T-helper 1 cell treated with Interleukin-12 subunit alpha and Interleukin-12 subunit beta and Interleukin-4 antibody, amounts not matched to agents 30 ng/mL and 1 ng/mL, for 36 hours (primary cell): ENCODE measurements around the gene PYGM. TPM values are rescaled to one million over a fixed set of nuclear protein-coding genes. Genes with fewer than 3 reads are reported as not detected.

Experiments
- intact Hi-C: fragments of 100-400 bp; cut with micrococcal nuclease; formaldehyde crosslinking; loops from one replicate; pipeline ENCODE4 v1.15.1; 2024
- total RNA-seq: library from RNA; stranded (reverse); gene quantifications from 2 replicates; pipeline ENCODE4 v1.2.3, GENCODE V29; 2022

Gene PYGM
- total RNA-seq, 1 donor from 2014 or later: 7.3 TPM

- intact Hi-C loops: loop anchor here (2.0 kb wide), 1 partner anchor 175 kb away; the partner anchor contains the start of gene ATG2A
These were observed 17.5 kb downstream of the PYGM start for GRCh38 chr11:64742087-64742888.

DNA sequence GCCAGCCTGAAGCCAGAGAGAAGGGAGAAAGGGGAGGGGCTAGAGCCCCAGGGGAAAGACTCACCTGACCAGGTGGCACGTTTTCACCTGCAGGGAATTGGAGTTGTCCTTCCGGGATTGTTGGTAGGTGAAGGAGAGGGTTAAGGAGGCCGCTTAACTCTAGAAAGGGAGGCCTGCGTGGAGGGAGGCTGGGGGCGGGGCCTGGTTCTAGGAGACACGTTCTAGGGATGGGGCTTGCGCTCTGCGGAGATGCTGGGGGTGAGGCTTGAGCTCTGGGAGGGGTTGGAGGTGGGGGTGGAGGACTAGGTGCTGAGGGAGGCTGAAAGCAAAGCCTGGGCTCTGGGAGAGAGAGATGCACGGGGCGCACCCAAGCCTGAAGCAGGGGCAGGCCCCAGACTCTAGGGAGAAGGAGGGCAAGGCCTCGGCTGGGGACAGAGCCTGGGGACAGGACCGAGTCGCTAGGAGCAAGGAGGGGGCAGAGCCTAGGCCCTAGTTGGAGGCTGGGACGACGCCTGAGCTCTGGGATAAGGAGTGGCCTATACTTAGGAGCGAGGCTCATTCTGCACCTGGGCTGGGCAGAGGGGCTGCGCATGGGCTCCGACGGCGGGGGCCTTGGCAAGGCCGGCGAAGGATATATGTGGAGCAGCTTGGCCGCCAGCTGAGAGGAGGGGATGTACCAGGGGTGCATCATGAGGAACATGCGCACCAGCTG is 18.2 kb downstream of the PYGM start:
- intact Hi-C loops: loop anchor here (2.0 kb wide), 1 partner anchor 175 kb away; the partner anchor contains the start of gene ATG2A

DNA sequence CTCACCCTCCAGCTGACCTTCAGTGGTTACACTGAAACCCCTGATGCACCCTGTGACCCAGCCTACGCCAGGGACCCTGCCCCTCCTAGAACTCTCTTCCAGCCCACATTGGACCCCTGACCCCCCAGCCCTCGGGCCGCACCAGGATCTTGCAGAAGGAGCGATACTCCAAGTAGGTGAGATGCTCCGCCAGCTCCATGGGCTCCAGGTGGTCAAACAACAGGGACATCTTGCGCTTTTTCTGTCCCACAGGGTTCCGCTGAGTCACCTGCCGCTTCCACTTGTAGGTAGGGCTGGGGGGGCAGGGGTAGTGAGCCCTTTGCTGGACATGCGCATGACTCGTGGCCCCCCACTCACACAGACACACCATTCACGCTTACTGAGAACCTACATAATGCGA is 19.9 kb downstream of the PYGM start:
- intact Hi-C loops: no loop called here

- intact Hi-C loops: no loop called here
These were observed 23.1 kb downstream of the PYGM start for GRCh38 chr11:64736654-64737053.

GRCh38 chr11:64735725-64736259 is 24.0 kb downstream of the PYGM start:
- intact Hi-C loops: no loop called here

- intact Hi-C loops: no loop called here
These were observed 24.7 kb downstream of the PYGM start for GRCh38 chr11:64734811-64735724.

DNA sequence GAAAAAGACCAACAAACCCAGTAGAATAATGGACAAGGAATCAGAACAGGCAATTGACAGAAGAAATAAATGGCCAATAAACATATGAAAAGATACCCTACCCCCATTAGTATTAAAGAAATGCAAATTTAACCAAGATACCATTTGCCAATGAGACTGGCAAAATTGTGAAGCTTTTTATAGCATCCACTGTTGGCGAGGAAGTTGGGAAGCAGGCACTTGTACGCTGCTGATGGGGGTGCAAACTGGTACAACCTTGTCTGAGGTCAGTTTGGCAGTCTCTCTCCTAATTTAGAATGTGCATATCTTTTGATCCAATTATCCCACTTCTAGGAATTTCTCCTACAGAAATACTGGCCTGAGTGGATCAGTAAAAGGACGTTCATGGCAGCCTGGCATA is 28.2 kb downstream of the PYGM start:
- intact Hi-C loops: no loop called here

DNA sequence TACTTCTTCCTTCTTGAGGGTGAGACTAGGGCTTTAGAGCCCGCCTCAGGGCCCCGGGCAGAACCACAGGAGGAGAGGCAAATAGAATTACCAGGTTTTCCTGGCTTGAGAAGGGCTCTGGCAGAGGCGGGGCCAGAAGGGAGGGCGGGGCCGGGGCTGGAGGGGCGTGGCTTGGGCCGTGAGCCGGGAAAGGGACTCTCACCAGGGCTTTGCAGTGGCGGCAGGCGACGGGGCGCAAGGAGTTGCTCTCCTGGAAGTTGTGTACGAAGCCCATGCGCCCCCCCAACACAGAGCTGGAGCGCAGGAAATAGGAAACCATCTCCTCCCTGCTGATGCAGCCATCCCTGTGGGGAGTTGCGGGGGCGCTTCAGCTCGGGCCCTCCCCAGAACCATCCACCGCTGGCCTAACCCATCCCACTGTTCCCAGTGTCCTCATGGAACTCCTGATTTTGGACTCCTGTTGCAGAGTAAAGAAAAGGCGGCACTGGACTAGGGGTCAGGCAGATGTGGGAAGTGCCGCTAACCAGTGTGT is 29.9 kb downstream of the PYGM start:
- intact Hi-C loops: no loop called here

DNA sequence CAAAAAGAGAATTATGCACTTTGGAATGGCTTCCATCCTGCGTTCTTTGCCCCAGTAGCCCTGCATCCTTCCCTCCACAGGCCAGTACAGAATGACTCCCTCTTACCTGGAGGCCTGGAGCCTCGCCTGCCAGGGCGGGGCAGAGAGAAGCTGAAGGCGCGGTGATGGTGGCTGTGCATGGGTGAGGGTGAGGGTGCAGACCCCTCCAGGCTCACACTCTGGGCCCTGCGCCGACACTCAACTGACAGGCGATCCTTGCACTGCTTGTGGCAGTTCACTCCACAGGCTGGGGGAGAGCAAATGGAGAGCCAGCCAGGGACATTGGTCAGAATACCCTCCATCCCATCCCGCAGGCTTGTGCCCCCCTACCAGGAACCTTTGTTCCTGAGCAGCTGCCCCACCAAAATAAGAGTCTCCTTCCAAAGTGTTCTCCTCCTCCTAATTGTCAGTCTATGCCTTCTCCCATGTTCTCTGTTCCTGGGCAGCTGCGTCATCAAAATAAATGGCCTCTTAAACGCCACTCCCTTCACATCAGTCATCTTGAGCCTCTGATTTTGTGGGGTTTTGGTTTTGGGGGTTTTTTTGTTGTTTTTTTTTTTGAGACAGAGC is 30.9 kb downstream of the PYGM start:
- intact Hi-C loops: no loop called here

- intact Hi-C loops: no loop called here
These were observed 32.8 kb downstream of the PYGM start for GRCh38 chr11:64726867-64727530.

- intact Hi-C loops: no loop called here
These were observed 33.5 kb downstream of the PYGM start for GRCh38 chr11:64726211-64726641.

GRCh38 chr11:64724863-64725532 is 34.8 kb downstream of the PYGM start:
- intact Hi-C loops: no loop called here

- intact Hi-C loops: loop anchor here (1.0 kb wide), 3 partner anchors 21 to 171 kb away; no protein-coding TSS in a partner anchor
These were observed 35.6 kb downstream of the PYGM start for GRCh38 chr11:64723907-64724862.

DNA sequence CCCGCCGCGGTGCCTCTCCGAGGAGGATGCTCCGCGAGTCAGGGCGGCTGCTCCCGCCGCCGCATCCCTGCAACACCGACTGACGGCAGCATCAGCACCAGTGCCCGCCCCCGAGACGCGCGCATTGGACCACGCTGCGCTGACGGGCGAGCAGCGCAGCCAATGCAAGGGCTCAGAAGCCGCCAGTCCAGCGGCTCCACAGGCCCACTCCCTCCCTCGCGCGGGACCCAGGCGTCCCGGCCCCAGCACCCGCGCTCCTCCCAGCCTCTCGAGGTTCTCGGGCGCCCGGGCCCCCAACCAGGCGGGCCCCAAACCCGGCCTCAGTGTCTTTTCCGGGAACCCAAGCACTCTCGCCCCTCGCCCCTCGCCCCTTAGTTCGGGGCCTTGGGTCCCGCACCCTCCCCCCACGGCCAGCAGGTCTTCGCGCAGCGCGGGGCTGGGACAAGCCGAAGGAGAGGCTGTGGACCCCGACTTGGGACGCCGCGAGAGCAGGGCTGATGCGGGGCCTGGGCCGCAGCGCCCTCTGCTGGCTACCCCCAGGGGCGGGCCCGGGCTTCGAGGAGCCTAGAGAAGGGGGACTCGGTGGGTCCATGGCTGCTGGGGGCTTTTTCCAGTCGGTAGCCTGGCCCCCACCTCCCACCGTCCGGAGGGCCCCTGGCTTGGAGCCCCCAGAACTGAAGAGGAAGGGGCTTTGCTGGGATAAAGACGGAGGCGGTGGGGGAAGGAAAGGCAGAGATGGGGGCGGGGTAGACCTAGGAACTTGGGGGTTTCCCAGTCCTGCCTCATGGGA is 36.5 kb downstream of the PYGM start, which contains the start of gene NRXN2:
TSS of gene NRXN2 (minus strand) at position 81 of the 790 bp plus-strand sequence. CDS start 9,498 bp downstream, outside the sequence.
- intact Hi-C loops: loop anchor here (1.0 kb wide), 3 partner anchors 22 to 170 kb away; no protein-coding TSS in a partner anchor

DNA sequence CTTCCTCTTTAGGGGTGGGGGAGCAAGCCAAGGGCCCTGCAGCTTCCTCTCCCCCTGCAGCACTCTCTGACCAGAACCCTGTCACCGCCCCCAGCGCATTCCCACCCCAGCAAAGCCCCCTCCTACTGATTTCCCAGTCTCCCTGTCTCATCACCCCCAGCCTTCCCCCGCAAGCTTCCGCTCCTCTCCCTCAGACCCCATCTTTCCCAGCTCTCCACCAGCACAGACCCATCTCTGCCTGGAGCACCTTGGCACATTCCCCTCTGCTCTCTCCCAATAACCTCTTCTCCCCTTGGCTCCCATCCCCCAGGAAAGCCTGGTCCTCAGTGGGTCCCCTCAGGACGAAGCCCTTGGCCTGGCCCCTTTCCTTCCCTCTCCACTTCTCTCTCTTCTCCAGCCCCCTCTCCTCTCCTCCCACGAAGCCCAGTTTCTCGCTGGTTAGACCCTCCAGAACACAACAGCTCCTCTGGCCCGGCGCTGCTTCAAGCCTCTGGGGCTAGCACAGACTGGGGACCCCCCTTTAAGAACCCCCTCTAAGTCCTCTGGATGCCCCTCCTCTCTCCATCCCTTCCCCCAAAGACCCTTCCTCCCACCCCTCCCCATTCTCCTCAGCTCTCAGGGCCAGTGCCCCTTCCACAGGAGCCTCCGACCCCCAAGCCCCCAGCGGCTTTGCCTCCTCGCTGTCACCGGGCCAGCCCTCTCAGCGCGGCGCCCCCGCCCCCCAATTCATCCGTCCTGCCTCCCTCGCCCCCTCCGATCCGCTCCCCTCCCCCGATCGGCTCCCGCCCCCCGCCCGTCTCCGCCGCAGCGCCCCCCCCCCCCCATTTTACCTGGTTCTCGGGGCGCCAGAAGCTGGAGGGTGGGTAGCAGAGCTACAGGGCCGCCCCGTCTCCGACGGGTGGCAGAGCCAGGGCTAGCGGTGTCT is 37.4 kb downstream of the PYGM start:
- intact Hi-C loops: loop anchor here (1.0 kb wide), 3 partner anchors 23 to 169 kb away; no protein-coding TSS in a partner anchor

DNA sequence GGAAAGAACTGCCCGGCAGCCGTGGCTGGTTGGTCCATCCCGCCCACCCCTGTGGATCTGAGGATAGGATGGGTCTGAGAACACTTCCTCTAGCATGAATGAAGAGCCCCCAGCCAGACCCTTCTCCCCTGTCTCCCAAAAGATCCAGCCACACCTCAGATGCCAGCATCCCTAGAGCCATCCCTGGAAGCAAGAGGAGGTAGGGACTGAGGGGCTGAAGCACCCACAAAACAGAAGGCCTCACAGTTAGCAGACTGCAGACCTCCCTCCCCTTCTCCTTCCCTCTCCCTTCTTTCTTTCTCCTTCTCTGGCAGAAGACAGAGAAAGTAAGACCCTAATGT is 38.4 kb downstream of the PYGM start:
- intact Hi-C loops: no loop called here
